ENCODE results near the gene COG3.

DNA sequence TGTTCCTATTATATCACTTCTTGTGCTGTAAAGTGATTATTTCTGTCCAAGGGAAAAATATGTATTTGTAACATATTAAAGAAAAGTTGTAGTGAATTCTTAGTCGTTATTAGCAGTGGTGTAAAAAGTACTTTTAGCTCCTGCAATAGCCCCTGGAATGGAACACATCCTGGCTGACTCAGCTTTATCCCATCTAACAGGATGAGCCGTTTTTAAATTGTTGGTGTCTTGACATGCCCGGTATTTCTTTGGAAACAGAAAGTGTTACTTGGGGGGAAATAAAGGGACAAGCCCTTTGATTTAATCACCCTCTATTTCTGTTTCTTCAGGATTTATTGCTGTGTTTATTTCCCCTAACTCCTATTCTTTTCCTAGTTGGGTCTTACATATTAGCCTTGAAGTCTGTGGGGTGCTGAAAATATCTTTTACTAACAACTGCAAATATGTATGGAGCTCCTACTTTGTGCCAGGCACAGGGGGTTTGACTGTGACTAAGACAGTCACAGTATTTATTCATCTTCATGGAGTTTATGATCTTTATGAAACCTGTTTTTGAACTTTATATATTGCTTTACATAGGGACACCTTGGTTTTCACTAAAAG lies 17.9 kb downstream of the COG3 start:
- TF ChIP-seq CTCF (IDR thresholded peaks at IDR 0.05): no peak
- TF ChIP-seq POLR2A (IDR thresholded peaks at IDR 0.05): no peak

Data from testis (tissue), 2 donors.